Ishikawa (cell line): Measurements from ENCODE around the gene NEK8.

ENCODE experiments used
- CEBPB ChIP-seq: IDR thresholded peaks from 2 replicates; pipeline ENCODE4 v1.6.1; 2012
- CREB1 ChIP-seq: IDR thresholded peaks from 2 replicates; pipeline ENCODE4 v1.6.1; 2012; ENCODE audit warnings: low read depth
- EGR1 ChIP-seq: IDR thresholded peaks from 2 replicates; pipeline ENCODE4 v1.6.1; 2012
- EP300 ChIP-seq: IDR thresholded peaks from 2 replicates; pipeline ENCODE4 v1.6.1; 2012; ENCODE audit warnings: borderline replicate concordance
- FOXM1 ChIP-seq: IDR thresholded peaks from 2 replicates; pipeline ENCODE4 v1.6.1; 2012; ENCODE audit warnings: low read depth, borderline replicate concordance
- MAX ChIP-seq: IDR thresholded peaks from 2 replicates; pipeline ENCODE4 v1.6.1; 2012
- NFIC ChIP-seq: IDR thresholded peaks from 2 replicates; pipeline ENCODE4 v1.6.1; 2012
- RAD21 ChIP-seq: IDR thresholded peaks from 2 replicates; pipeline ENCODE4 v1.6.1; 2012; ENCODE audit warnings: low read depth
- REST ChIP-seq: IDR thresholded peaks from 2 replicates; pipeline ENCODE4 v1.6.1; 2012; ENCODE audit warnings: low read depth, mild to moderate bottlenecking
- TAF1 ChIP-seq: IDR thresholded peaks from 2 replicates; pipeline ENCODE4 v1.6.1; 2012; ENCODE audit warnings: low read depth, mild to moderate bottlenecking
- TCF12 ChIP-seq: IDR thresholded peaks from 2 replicates; pipeline ENCODE4 v1.6.1; 2012; ENCODE audit warnings: low read depth
- TEAD4 ChIP-seq: IDR thresholded peaks from 2 replicates; pipeline ENCODE4 v1.6.1; 2012
- USF1 ChIP-seq: IDR thresholded peaks from 2 replicates; pipeline ENCODE4 v1.6.1; 2012
- YY1 ChIP-seq: IDR thresholded peaks from 2 replicates; pipeline ENCODE4 v1.6.1; 2012; ENCODE audit warnings: low read depth
- ZBTB7A ChIP-seq: IDR thresholded peaks from 2 replicates; pipeline ENCODE4 v1.6.1; 2012; ENCODE audit warnings: low read depth

NEK8 gene

GRCh38 chr17:28755486-28755885 is 26.9 kb downstream of the NEK8 start:
- TF ChIP-seq RAD21 (no peak), TEAD4 (0 out of 2 replicates have a peak, but pooled peaks have one; percentile 19)

GRCh38 chr17:28756049-28756804 is 27.6 kb downstream of the NEK8 start:
- TF ChIP-seq FOXM1 (no peak), YY1 (no peak), TEAD4 (no peak), TAF1 (no peak), RAD21 (no peak), ZBTB7A (no peak), REST (no peak), EP300 (no peak), TCF12 (no peak), USF1 (no peak), CEBPB (no peak), MAX (no peak), CREB1 (no peak), EGR1 (no peak), NFIC (no peak)

GRCh38 chr17:28758411-28759121 is 30.0 kb downstream of the NEK8 start:
- TF ChIP-seq YY1 (no peak), FOXM1 (no peak), TEAD4 (no peak), CEBPB (no peak), EGR1 (no peak)

- no peak for TF ChIP-seq YY1
- TF ChIP-seq CREB1, result no peak
- TF ChIP-seq TEAD4, result no peak
- no peak for TF ChIP-seq ZBTB7A
- no peak for TF ChIP-seq TCF12
- TF ChIP-seq USF1, result no peak
- TF ChIP-seq NFIC, result no peak
- no peak for TF ChIP-seq TAF1
- TF ChIP-seq CEBPB, result no peak
Observed at GRCh38 chr17:28759256-28759865, 30.8 kb downstream of the NEK8 start.

- 0 out of 2 replicates have a peak, but pooled peaks have one; percentile 38 for TF ChIP-seq CEBPB
- peak; percentile 32; the same call in 1 of the 2 replicates for TF ChIP-seq TCF12
- peak; percentile 45; the same call in 1 of the 2 replicates for TF ChIP-seq FOXM1
- no peak for TF ChIP-seq YY1
- TF ChIP-seq ZBTB7A, result peak; percentile 39; the same call in 1 of the 2 replicates
- TF ChIP-seq EP300, result peak; percentile 44; the same call in 1 of the 2 replicates
- TF ChIP-seq REST, result no peak
- TF ChIP-seq EGR1, result no peak
- no peak for TF ChIP-seq RAD21
- no peak for TF ChIP-seq CREB1
- peak; percentile 61 for TF ChIP-seq NFIC
- no peak for TF ChIP-seq TAF1
- no peak; the same call in 1 of the 2 replicates for TF ChIP-seq TEAD4
- TF ChIP-seq USF1, result no peak
- 0 out of 2 replicates have a peak, but pooled peaks have one; percentile 15 for TF ChIP-seq MAX
Observed at GRCh38 chr17:28760601-28761562, 32.3 kb downstream of the NEK8 start.
